Measurements from ENCODE around the gene PPP1R9A.

Gene PPP1R9A

GRCh38 chr7:94907026-94907810, at the start of gene PPP1R9A:
Gene PPP1R9A, plus strand, starts transcription at chr7:94907594. Its CDS starts 2,520 bp downstream, at chr7:94910114.
- TF ChIP-seq POLR2A (IDR thresholded peaks at IDR 0.05; ENCODE audit: low read length), result no peak
- no peak for TF ChIP-seq GATA1 (IDR thresholded peaks at IDR 0.05; ENCODE audit: low read depth, low read length)
- no peak for DNase-seq

DNA sequence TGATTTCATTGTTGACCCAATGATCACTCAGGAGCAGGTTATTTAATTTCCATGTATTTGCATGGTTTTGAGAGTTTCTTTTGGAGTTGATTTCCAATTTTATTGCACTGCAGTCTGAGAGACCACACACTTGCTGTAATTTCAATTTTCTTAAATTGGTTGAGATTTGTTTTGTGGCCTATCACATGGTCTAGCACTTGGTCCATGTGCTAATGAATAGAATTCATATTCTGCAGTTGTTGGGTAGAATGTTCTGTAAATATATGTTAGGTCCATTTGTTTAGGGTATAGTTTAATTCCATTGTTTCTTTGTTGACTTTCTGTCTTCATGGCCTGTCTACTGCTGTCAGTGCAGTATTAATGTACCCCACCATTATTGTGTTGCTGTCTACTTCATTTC, 36.3 kb upstream of the PPP1R9A start:
- TF ChIP-seq POLR2A (IDR thresholded peaks at IDR 0.05; ENCODE audit: low read length) (no peak), GATA1 (IDR thresholded peaks at IDR 0.05; ENCODE audit: low read depth, low read length) (no peak)
- DNase-seq, result no peak

GRCh38 chr7:94873239-94873638, 34.2 kb upstream of the PPP1R9A start:
- no peak for TF ChIP-seq GATA1 (IDR thresholded peaks at IDR 0.05; ENCODE audit: low read depth, low read length)
- no peak for TF ChIP-seq POLR2A (IDR thresholded peaks at IDR 0.05; ENCODE audit: low read length)
- DNase-seq, result no peak

DNA sequence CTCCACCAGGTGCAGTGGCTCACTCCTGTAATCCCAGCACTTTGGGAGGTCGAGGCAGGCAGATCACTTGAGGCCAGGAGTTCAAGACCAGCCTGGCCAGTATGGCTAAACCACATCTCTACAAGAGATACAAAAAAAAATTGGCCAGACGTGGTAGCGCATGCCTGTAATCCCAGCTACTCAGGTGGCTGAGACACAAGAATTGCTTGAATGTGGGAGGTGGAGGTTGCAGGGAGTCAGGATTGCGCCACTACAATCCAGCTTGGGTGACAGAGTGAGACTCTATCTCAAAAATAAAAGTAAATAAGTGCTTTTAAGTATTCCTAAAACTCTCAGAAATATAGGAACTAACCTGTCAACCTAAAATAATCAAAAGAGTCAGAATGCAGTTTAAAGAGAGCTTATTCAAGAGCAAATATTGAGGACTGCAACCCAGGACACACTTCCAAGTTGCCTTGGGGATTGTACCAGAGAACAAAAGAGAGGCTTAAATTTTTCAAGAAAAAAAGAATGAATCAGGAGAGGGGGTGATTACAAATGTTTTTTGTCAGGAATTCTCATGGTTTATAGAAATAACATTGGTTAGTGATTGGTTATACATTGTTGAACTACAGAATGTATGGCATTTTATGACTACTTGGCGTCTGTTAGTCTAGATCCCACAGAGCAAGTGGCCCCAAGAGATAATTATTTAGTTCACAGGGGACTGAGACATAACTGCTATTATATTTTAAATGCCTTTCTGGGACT, 33.2 kb upstream of the PPP1R9A start:
- no peak for TF ChIP-seq GATA1 (IDR thresholded peaks at IDR 0.05; ENCODE audit: low read depth, low read length)
- TF ChIP-seq POLR2A (IDR thresholded peaks at IDR 0.05; ENCODE audit: low read length), result no peak
- no peak for DNase-seq

DNA sequence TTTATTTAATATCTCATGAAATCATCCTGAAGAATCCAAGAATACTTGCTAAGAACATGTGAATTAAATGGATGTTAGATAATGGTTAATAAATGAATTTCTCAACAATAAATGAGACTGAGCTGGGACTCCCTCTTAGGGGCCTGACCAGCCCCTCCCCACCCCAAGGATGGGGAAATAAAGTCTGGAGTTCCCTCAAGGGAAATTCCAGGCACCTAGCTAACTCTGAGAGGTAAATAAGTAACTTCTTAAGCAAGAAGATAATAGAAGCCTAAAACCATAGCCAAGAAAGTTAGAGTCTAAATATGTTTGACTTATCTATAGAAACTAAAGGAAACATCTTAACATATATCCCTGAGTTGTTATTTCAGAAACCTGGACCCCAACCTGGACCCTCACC, 32.2 kb upstream of the PPP1R9A start:
- no peak for TF ChIP-seq GATA1 (IDR thresholded peaks at IDR 0.05; ENCODE audit: low read depth, low read length)
- no peak for TF ChIP-seq POLR2A (IDR thresholded peaks at IDR 0.05; ENCODE audit: low read length)
- no peak for DNase-seq

- no peak for TF ChIP-seq GATA1 (IDR thresholded peaks at IDR 0.05; ENCODE audit: low read depth, low read length)
- no peak for TF ChIP-seq POLR2A (IDR thresholded peaks at IDR 0.05; ENCODE audit: low read length)
- DNase-seq, result no peak
Measured at GRCh38 chr7:94877731-94878670, 29.4 kb upstream of the PPP1R9A start.

DNA sequence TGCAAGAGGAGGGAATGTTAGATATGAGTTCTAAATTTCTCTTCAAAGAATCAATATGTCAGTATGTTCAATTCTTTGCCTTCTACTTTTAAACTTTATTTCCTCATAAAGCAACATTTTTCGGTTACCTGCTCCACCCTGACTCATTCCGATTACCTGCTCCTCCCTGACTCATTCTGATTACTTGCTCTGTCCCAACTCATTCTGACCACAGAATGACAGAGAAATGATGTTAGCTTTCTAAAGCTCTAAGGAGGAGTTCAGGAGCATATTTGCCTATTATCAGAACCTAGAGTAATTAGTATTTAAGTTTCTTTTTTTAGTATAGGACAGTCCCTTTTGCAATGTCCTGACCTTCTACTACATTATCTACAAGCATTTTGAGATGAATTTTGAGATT, 24.5 kb upstream of the PPP1R9A start:
- no peak for DNase-seq
- TF ChIP-seq POLR2A (IDR thresholded peaks at IDR 0.05; ENCODE audit: low read length) (no peak), GATA1 (IDR thresholded peaks at IDR 0.05; ENCODE audit: low read depth, low read length) (no peak)

- TF ChIP-seq POLR2A (IDR thresholded peaks at IDR 0.05; ENCODE audit: low read length), result no peak
- no peak for TF ChIP-seq GATA1 (IDR thresholded peaks at IDR 0.05; ENCODE audit: low read depth, low read length)
- no peak for DNase-seq
Measured at GRCh38 chr7:94883616-94884015, 23.8 kb upstream of the PPP1R9A start.

DNA sequence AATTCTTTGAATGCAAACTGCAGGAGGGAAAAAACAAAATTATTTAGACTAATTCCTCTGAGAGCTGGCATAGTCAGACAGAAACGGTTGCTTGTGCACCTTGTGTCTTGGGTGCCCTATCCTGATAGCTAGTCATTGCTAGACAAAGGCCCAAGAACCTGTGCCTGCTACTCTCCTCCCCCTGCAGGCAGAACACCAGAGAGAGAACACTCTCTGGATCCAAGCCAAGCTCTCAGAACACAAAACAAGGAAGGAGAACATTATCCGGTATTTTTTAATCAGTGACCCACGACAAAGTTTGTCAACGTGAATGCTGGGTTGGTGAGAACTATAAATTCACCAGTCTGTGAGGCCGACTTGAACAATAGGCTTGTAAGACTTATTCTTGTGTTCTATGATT, 18.8 kb upstream of the PPP1R9A start:
- TF ChIP-seq POLR2A (IDR thresholded peaks at IDR 0.05; ENCODE audit: low read length) (no peak), GATA1 (IDR thresholded peaks at IDR 0.05; ENCODE audit: low read depth, low read length) (no peak)
- no peak for DNase-seq

DNA sequence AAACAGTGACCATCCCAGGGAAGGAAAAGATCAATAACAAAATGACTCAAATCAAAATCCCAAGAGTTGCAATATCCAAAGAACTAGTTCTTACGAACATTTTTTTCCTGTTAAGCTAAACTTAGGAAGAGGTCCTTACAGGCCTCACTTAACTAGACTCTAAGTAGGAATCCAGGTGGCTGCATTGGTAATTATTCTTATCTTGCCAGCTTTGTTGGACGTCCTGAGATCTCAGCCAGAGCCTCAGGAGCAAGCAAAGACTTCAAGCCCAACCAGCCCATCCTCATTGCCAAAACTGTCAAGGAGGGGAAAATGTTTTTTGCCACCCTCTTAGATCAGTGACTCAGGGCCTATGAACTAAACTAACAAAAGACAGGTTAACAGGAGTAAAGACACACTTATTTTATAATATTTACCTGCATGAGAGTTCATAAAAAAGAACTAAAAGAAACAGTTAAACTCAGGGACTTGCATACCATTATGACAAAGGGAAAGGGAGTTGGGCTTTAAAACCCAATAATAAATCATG, 18.3 kb upstream of the PPP1R9A start:
- TF ChIP-seq POLR2A (IDR thresholded peaks at IDR 0.05; ENCODE audit: low read length) (no peak), GATA1 (IDR thresholded peaks at IDR 0.05; ENCODE audit: low read depth, low read length) (no peak)

DNA sequence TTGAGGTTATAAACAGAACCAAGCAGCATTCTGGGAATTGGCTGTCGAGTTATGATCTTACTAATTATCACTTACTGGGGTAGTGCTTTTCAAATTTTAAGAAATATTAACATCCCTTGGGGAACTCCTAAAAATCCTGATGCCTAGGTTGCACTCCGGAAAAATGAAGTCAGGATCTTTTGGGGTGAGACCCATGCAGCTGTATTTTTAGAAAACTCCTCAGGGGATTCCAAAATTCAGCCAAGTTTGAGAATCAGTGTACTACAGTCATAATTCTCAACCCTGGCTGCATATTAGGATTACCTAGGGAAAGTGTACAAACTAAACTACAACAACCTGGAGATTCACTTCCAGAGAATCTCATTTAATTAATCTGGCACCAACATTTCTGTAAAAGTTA, 17.2 kb upstream of the PPP1R9A start:
- DNase-seq, result no peak
- TF ChIP-seq POLR2A (IDR thresholded peaks at IDR 0.05; ENCODE audit: low read length) (no peak), GATA1 (IDR thresholded peaks at IDR 0.05; ENCODE audit: low read depth, low read length) (no peak)

More for the DNA sequence above, 18.3 kb upstream of the PPP1R9A start:
- DNase-seq, result no peak

DNA sequence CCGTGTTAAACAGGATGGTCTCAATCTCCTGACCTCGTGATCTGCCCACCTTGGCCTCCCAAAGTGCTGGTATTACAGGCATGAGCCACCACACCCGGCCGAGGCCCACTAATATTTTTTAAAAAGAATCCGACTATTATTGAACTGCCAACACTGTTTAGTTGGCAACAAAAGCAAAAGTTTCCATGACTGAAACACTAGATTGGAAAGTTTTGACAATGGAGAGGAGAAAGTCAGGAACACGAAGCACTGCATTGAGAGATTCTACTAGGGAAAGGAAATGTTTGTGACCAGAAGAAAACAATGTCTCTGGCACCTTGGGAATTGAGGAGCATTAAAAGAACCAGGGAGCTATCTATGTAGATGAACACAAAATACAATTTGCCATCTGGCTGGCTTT, 13.7 kb upstream of the PPP1R9A start:
- TF ChIP-seq GATA1 (IDR thresholded peaks at IDR 0.05; ENCODE audit: low read depth, low read length), result no peak
- TF ChIP-seq POLR2A (IDR thresholded peaks at IDR 0.05; ENCODE audit: low read length), result no peak
- DNase-seq, result no peak

DNA sequence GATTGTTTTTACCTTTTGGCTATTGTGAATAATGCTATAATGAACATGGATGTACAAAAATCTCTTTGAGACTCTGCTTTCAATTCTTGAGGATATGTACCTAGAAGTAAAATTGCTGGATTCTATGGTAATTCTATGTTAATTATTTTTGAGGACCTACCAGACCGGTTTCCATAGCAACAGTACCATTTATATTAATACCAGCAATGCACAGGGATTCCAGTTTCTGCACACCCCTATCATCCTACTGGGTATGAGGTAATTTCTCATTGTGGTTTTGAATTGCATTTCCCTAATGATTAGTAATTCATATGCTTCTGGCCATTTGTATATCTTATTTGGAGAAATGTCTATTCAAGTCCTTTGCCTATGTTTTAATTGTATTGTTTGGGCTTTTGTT, 9.9 kb upstream of the PPP1R9A start:
- no peak for DNase-seq
- TF ChIP-seq POLR2A (IDR thresholded peaks at IDR 0.05; ENCODE audit: low read length) (no peak), GATA1 (IDR thresholded peaks at IDR 0.05; ENCODE audit: low read depth, low read length) (no peak)

All from erythroblast (primary cell).